Esophagus muscularis mucosa (tissue), 4 donors: ENCODE data around the gene RPL7A. TPM values are rescaled to one million over a fixed set of nuclear protein-coding genes. Genes with fewer than 3 reads are reported as not detected.

Source experiments
- DNase-seq: peaks from one replicate; pipeline ENCODE4 v3.0.0-alpha.2; 2017; ENCODE audit errors: extremely low spot score
- H3K27ac ChIP-seq, 4 donors: fragments of 200-600 bp; sonication (generic); replicated peaks in 1 of 4; 1 replicate in 3 of 4; 2 replicates in 1 of 4; pipeline ENCODE4 v1.5.1; 2016 to 2019; ENCODE audit warnings: mild to moderate bottlenecking in 1 of 4
- H3K27me3 ChIP-seq, 4 donors: fragments of 200-600 bp; sonication (generic); one replicate each; pipeline versions ENCODE4 v1.5.1 to v1.6.0; 2016 to 2019
- H3K36me3 ChIP-seq, 4 donors: fragments of 200-600 bp; sonication (generic); one replicate each; pipeline ENCODE4 v1.5.1; 2016 to 2019
- H3K4me1 ChIP-seq, 4 donors: fragments of 200-600 bp; sonication (generic); one replicate each; pipeline ENCODE4 v1.5.1; 2016 to 2019
- H3K4me3 ChIP-seq, 4 donors: fragments of 200-600 bp; sonication (generic); 1 replicate in 2 of 4; 2 replicates in 2 of 4; pipeline ENCODE4 v1.5.1; 2016 to 2019; ENCODE audit warnings: mild to moderate bottlenecking in 4 of 4, moderate library complexity in 1 of 4
- H3K9me3 ChIP-seq, 4 donors: fragments of 200-600 bp; sonication (generic); 1 replicate in 3 of 4; 2 replicates in 1 of 4; pipeline ENCODE4 v1.5.1; 2016 to 2019
- CTCF ChIP-seq, 3 experiments: fragments of 200-600 bp in 2 of 3; fragments of 450-650 bp in 1 of 3; sonication (generic) in 2 of 3; IDR thresholded peaks; one replicate each; pipeline ENCODE4 v1.5.1; 2017 to 2019; ENCODE audit warnings: antibody characterized with exemption in 3 of 3, mild to moderate bottlenecking in 2 of 3, moderate library complexity in 1 of 3
- EP300 ChIP-seq: sonication (generic); formaldehyde crosslinking; IDR thresholded peaks from one replicate; pipeline ENCODE4 v1.6.1; 2017; ENCODE audit warnings: antibody characterized with exemption
- POLR2A ChIP-seq: fragments of 450-650 bp; IDR thresholded peaks from one replicate; pipeline ENCODE4 v1.6.1; 2017; ENCODE audit warnings: antibody characterized with exemption, moderate library complexity, mild to moderate bottlenecking, low read depth
- POLR2AphosphoS5 ChIP-seq, 2 donors: sonication (generic); formaldehyde crosslinking; IDR thresholded peaks; one replicate each; pipeline ENCODE4 v1.6.1; 2017; ENCODE audit warnings: antibody characterized with exemption in 2 of 2
- WGBS: methylation state at CpG from one replicate; pipeline ENCODE4 v1.1.5; 2018; 5-methylcytosine and 5-hydroxymethylcytosine counted together
- intact Hi-C: fragments of 100-400 bp; cut with DNase I; formaldehyde crosslinking; loops from one replicate; pipeline ENCODE4 v1.15.1; 2023
- total RNA-seq, 4 donors: library from RNA; depleted of rRNA; stranded (reverse); fragments of >200 nt; gene quantifications; one replicate each; pipeline versions ENCODE4 v1.1.0 to v1.2.1, GENCODE V29; 2016

Gene RPL7A
- total RNA-seq, 4 donors from 2014 or later = 1,466 to 2,142 (median 1,771) TPM

- Histone ChIP-seq H3K27ac (peak overlapping the region; percentile 90 to 96 (median 94)), H3K9me3 (no peaks in the 10 kb centered on the region), H3K4me1 (peaks cover 25 to 55% (median 50%) of the 10 kb centered on the region in 4 donors), H3K36me3 (peaks cover 47 to 77% (median 73%) of the 10 kb centered on the region in 4 donors), H3K27me3 (no peaks in the 10 kb centered on the region), H3K4me3 (peak overlapping the region; percentile 93 to 99 (median 96))
- intact Hi-C loops = no loop called here
- DNase-seq = no peak
- WGBS = 47% methylated on average over 14 of the region's 15 CpGs
- TF ChIP-seq POLR2A = no peak
- TF ChIP-seq CTCF (IDR thresholded peaks at IDR 0.05) = no peak
- TF ChIP-seq EP300 = no peak
- no peak for TF ChIP-seq POLR2AphosphoS5 (IDR thresholded peaks at IDR 0.05)
These were observed 1.8 kb upstream of the RPL7A start for GRCh38 chr9:133346021-133346785.

GRCh38 chr9:133347515-133347984 is 468 bp upstream of the RPL7A start:
- no peak for DNase-seq
- H3K27ac ChIP-seq = peak overlapping the region; percentile 90 to 96 (median 94)
- intact Hi-C loops = no loop called here
- TF ChIP-seq POLR2A = no peak
- no peak for TF ChIP-seq CTCF (IDR thresholded peaks at IDR 0.05)
- TF ChIP-seq EP300 = no peak
- TF ChIP-seq POLR2AphosphoS5 (IDR thresholded peaks at IDR 0.05) = no peak
- H3K4me3 ChIP-seq = peak overlapping the region; percentile 93 to 99 (median 96)
- H3K36me3 ChIP-seq = peaks cover 52 to 77% (median 73%) of the 10 kb centered on the region in 4 donors
- WGBS = 0% methylated on average over 13 of the region's 41 CpGs
- no peaks in the 10 kb centered on the region for H3K9me3 ChIP-seq
- no peaks in the 10 kb centered on the region for H3K27me3 ChIP-seq
- H3K4me1 ChIP-seq = peaks cover 25 to 48% (median 41%) of the 10 kb centered on the region in 4 donors

GRCh38 chr9:133348718-133349573 is 928 bp downstream of the RPL7A start:
- TF ChIP-seq EP300 (no peak), POLR2A (no peak), CTCF (IDR thresholded peaks at IDR 0.05) (no peak), POLR2AphosphoS5 (IDR thresholded peaks at IDR 0.05) (no peak)
- Histone ChIP-seq H3K27ac (peak overlapping the region; percentile 90 to 96 (median 94)), H3K9me3 (no peaks in the 10 kb centered on the region), H3K27me3 (no peaks in the 10 kb centered on the region), H3K4me3 (peak overlapping the region; percentile 93 to 99 (median 96)), H3K36me3 (peaks cover 41 to 73% (median 72%) of the 10 kb centered on the region in 4 donors), H3K4me1 (peaks cover 25 to 47% (median 41%) of the 10 kb centered on the region in 4 donors)
- DNase-seq = no peak
- WGBS = 26% methylated on average over 17 of the region's 25 CpGs
- intact Hi-C loops = no loop called here

- H3K27me3 ChIP-seq = no peaks in the 10 kb centered on the region
- DNase-seq = no peak
- H3K36me3 ChIP-seq = peaks cover 38 to 68% (median 64%) of the 10 kb centered on the region in 4 donors
- peak overlapping the region in 1 of 4 donors; percentile 0 for H3K27ac ChIP-seq
- no peak overlapping the region for H3K4me3 ChIP-seq
- H3K4me1 ChIP-seq = peaks cover 32 to 58% (median 49%) of the 10 kb centered on the region in 4 donors
- no peak for TF ChIP-seq CTCF (IDR thresholded peaks at IDR 0.05)
- no peak for TF ChIP-seq POLR2A
- no peak for TF ChIP-seq EP300
- no peak for TF ChIP-seq POLR2AphosphoS5 (IDR thresholded peaks at IDR 0.05)
- intact Hi-C loops = no loop called here
- no peaks in the 10 kb centered on the region for H3K9me3 ChIP-seq
- 82% methylated on average over 15 of the region's 15 CpGs for WGBS
These were observed 2.1 kb downstream of the RPL7A start for GRCh38 chr9:133349965-133350616.
